Pulmonary artery endothelial cell (primary cell): ENCODE data around the gene WDR93. TPM values are rescaled to one million over a fixed set of nuclear protein-coding genes. Genes with fewer than 3 reads are reported as not detected.
"Not testable (repeated sequence)": the region's sequence is repeated elsewhere in the genome, so short reads cannot be mapped to it uniquely, and the experiment has no call there.

Source experiments
- DNase-seq: peaks from one replicate; pipeline ENCODE4 v3.0.0-alpha.2; 2011; ENCODE audit warnings: low read depth, low spot score
- total RNA-seq: library from RNA; depleted of rRNA; stranded (reverse); fragments of >200 nt; gene quantifications from 2 replicates; pipeline ENCODE4 v1.2.3, GENCODE V29; 2014

The WDR93 gene
- total RNA-seq, 1 donor from 2014 or later = under 0.01 TPM

GRCh38 chr15:89785774-89786140 is 95.1 kb downstream of the WDR93 start:
- DNase-seq = no peak

DNA sequence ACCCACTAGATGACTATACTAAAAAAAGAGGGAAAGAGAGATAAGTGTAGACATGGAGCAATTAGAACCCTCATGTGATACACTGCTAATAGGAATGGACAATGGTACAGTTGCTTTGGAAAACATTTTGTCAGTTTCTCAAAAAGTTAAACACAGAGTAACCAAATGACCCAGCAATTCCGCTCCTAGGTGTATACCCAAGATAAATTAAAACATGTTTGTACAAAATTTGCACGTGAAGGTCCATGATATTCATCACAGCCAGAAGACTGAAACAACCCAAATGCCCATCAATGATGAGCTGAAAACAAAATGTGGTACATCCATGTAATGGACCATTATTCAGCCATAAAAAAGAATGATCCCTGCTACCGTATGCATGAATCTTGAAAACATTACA is 97.3 kb downstream of the WDR93 start:
- DNase-seq = no peak

- DNase-seq = not testable (repeated sequence)
Observed at GRCh38 chr15:89788585-89788984, 98.0 kb downstream of the WDR93 start.

DNA sequence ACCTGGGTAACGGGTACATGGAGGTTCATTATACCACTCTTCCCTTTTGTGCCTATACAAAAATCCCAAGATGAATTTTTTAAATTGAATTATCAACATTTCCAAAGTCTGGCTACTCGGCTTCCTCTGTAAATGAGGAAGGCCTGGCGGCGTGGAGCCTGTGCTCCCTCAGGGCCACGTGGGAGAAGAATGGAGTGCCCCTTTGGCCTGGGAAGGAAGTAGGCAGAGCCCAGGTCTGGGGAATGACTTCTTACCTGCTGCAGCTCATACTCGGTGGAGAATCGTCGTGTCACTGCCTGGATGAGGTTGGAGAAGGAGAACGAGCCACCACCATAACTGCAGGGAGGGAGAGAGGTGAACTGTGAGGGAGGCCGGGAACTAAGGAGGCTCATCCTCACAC is 99.6 kb downstream of the WDR93 start:
- DNase-seq = no peak

GRCh38 chr15:89790661-89791060 is 100.0 kb downstream of the WDR93 start:
- DNase-seq = no peak

DNA sequence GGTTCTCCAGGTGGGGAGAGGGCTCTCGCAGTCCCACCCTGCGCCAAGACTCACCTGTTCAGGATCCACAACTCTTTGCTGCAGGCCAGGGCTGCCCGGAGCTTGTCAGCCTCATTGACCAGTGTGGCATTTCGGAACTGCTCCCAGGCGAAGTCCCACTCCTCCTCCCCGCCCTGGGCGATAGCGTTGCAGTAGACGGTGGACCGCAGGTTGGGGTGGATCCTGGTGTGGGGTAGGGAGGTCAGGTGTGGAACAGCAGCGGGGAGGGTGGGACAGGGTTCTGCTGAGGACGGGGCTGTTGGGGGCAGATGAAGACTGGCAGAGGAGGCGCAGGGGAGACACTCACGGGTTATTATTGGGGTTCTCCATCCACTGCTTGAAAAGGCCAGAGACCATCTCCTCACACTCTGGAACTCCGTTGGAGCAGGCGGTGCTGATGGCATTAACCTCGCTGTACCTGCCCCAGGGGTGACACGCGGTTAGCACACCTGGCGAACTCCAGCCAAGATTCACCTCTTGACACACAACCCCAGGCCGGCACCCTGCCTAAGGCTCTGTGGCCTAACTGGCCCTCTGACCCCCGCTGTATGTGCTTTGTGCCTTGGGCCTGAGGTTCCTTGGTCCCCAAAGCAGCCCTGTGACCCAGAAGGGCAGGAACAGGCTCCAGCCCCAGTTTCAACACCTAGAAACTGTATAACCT is 101.6 kb downstream of the WDR93 start:
- no peak for DNase-seq

Other genes with a start within 250 kb of the WDR93 start
- not detected in 2 replicates for gene RHCG, start 194.2 kb upstream of the WDR93 start, total RNA-seq
- gene TICRR, start 115.3 kb upstream of the WDR93 start, total RNA-seq = 3.2 and 9.2 TPM in 2 replicates
- gene KIF7, start 35.3 kb upstream of the WDR93 start, total RNA-seq = 7.5 and 10.9 TPM in 2 replicates
- 0.07 and 0.18 TPM in 2 replicates for gene PLIN1, start 11.4 kb upstream of the WDR93 start, total RNA-seq
- gene PEX11A, start 57 bp upstream of the WDR93 start, total RNA-seq = 4.7 and 7.5 TPM in 2 replicates
- gene MESP1, start 60.4 kb downstream of the WDR93 start, total RNA-seq = 0.46 TPM in 2 replicates
- 0.14 TPM in 1 of 2 replicates, not detected in the other for gene MESP2, start 85.5 kb downstream of the WDR93 start, total RNA-seq
- 35.6 and 41.0 TPM in 2 replicates for gene ANPEP, start 124.0 kb downstream of the WDR93 start, total RNA-seq
- gene AP3S2, start 203.2 kb downstream of the WDR93 start, total RNA-seq = 19.5 and 35.1 TPM in 2 replicates
- 12.5 and 13.0 TPM in 2 replicates for gene ARPIN, start 222.1 kb downstream of the WDR93 start, total RNA-seq